H54 (cell line): ENCODE results near the gene DLX2.
"Not testable (repeated sequence)": the region's sequence is repeated elsewhere in the genome, so short reads cannot be mapped to it uniquely, and the experiment has no call there.

Experiments used
- DNase-seq: peaks from one replicate; pipeline ENCODE4 v3.0.0; 2011; ENCODE audit warnings: low spot score, mixed read lengths; ENCODE audit not compliant: insufficient read length
- FAIRE-seq: peaks from 3 replicates; lab custom pipeline; 2011; peaks lifted over from hg19 to GRCh38; lab: Jason Lieb, UNC
- POLR2A ChIP-seq: IDR thresholded peaks from 2 replicates; pipeline ENCODE4 v1.6.1; 2011; ENCODE audit warnings: low read depth, mild to moderate bottlenecking, low read length

The DLX2 gene

GRCh38 chr2:172102391-172103359 lies at the start of gene DLX2:
DLX2 (minus strand) TSS chr2:172102900; CDS start chr2:172102538, 362 bp downstream.
- TF ChIP-seq POLR2A: peak; percentile 34; the same call in 1 of the 2 replicates
- FAIRE-seq (no peak), DNase-seq (peak; percentile 85)

GRCh38 chr2:172147944-172148650 lies 45.4 kb upstream of the DLX2 start:
- TF ChIP-seq POLR2A: no peak
- no peak for FAIRE-seq
- no peak for DNase-seq

- no peak for TF ChIP-seq POLR2A
- FAIRE-seq (no peak), DNase-seq (no peak)
These were observed 41.1 kb upstream of the DLX2 start for GRCh38 chr2:172143817-172144216.

- not testable (repeated sequence) for FAIRE-seq
These were observed 36.0 kb upstream of the DLX2 start for GRCh38 chr2:172138727-172139126.

GRCh38 chr2:172137943-172138342 lies 35.2 kb upstream of the DLX2 start:
- TF ChIP-seq POLR2A: no peak
- FAIRE-seq (no peak), DNase-seq (no peak)

More at GRCh38 chr2:172138727-172139126, 36.0 kb upstream of the DLX2 start:
- DNase-seq: not testable (repeated sequence)

- no peak for TF ChIP-seq POLR2A
- no peak for DNase-seq
- no peak for FAIRE-seq
These were observed 34.4 kb upstream of the DLX2 start for GRCh38 chr2:172137109-172137508.

GRCh38 chr2:172135446-172135845 lies 32.7 kb upstream of the DLX2 start:
- DNase-seq: no peak
- FAIRE-seq: no peak
- TF ChIP-seq POLR2A: no peak

- DNase-seq (no peak), FAIRE-seq (no peak)
- no peak for TF ChIP-seq POLR2A
These were observed 31.6 kb upstream of the DLX2 start for GRCh38 chr2:172134270-172134669.

- FAIRE-seq (no peak), DNase-seq (no peak)
- no peak for TF ChIP-seq POLR2A
These were observed 29.2 kb upstream of the DLX2 start for GRCh38 chr2:172131713-172132555.

- DNase-seq (no peak), FAIRE-seq (no peak)
- TF ChIP-seq POLR2A: no peak
These were observed 26.7 kb upstream of the DLX2 start for GRCh38 chr2:172129404-172129803.

GRCh38 chr2:172128484-172128883 lies 25.8 kb upstream of the DLX2 start:
- DNase-seq (no peak), FAIRE-seq (no peak)
- TF ChIP-seq POLR2A: no peak

- DNase-seq (no peak), FAIRE-seq (no peak)
- no peak for TF ChIP-seq POLR2A
These were observed 17.4 kb upstream of the DLX2 start for GRCh38 chr2:172120118-172120517.

- FAIRE-seq (peak; percentile 95), DNase-seq (no peak)
- no peak for TF ChIP-seq POLR2A
These were observed 16.4 kb upstream of the DLX2 start for GRCh38 chr2:172119089-172119488.
